Vagina (tissue), 2 donors: Measurements from ENCODE around the gene MRI1. TPM values are rescaled to one million over a fixed set of nuclear protein-coding genes. Genes with fewer than 3 reads are reported as not detected.

ENCODE experiments used
- DNase-seq, 2 donors: peaks; one replicate each; pipeline ENCODE4 v3.0.0-alpha.2; 2017; ENCODE audit errors: extremely low spot score in 2 of 2
- H3K27ac ChIP-seq: fragments of 200-600 bp; sonication (generic); one replicate; pipeline ENCODE4 v1.5.1; 2019
- H3K27me3 ChIP-seq: fragments of 200-600 bp; sonication (generic); one replicate; pipeline ENCODE4 v1.5.1; 2019
- H3K36me3 ChIP-seq, 2 donors: fragments of 200-600 bp; sonication (generic); one replicate each; pipeline ENCODE4 v1.5.1; 2017 to 2019
- H3K4me1 ChIP-seq: fragments of 200-600 bp; sonication (generic); one replicate; pipeline ENCODE4 v1.5.1; 2019
- H3K4me3 ChIP-seq, 2 donors: fragments of 200-600 bp; sonication (generic); 1 replicate in 1 of 2; 2 replicates in 1 of 2; pipeline ENCODE4 v1.5.1; 2016 to 2019
- H3K9me3 ChIP-seq: fragments of 200-600 bp; sonication (generic); one replicate; pipeline ENCODE4 v1.5.1; 2019
- POLR2A ChIP-seq, 2 donors: fragments of 450-650 bp; IDR thresholded peaks; one replicate each; pipeline ENCODE4 v1.6.1; 2017; ENCODE audit warnings: antibody characterized with exemption in 2 of 2, mild to moderate bottlenecking in 2 of 2, moderate library complexity in 2 of 2
- POLR2AphosphoS5 ChIP-seq, 2 donors: sonication (generic); formaldehyde crosslinking; IDR thresholded peaks; one replicate each; pipeline ENCODE4 v1.9.0; 2017; ENCODE audit warnings: antibody characterized with exemption in 2 of 2, mild to moderate bottlenecking in 2 of 2, low read depth in 1 of 2; ENCODE audit not compliant: insufficient read depth in 1 of 2
- intact Hi-C: fragments of 100-400 bp; cut with DNase I; formaldehyde crosslinking; loops from one replicate; pipeline ENCODE4 v1.15.1; 2023
- total RNA-seq: library from RNA; depleted of rRNA; stranded (reverse); fragments of >200 nt; gene quantifications from one replicate; pipeline ENCODE4 v1.2.3, GENCODE V29; 2016
- TF ChIP-seq, protein P1 (sequence below), 3 experiments: fragments of 450-650 bp in 2 of 3; fragments of 200-600 bp in 1 of 3; sonication (generic) in 1 of 3; IDR thresholded peaks; one replicate each; pipeline ENCODE4 v1.5.1; 2017 to 2019; ENCODE audit warnings: antibody characterized with exemption in 3 of 3, mild to moderate bottlenecking in 2 of 3, moderate library complexity in 2 of 3

The MRI1 gene
- total RNA-seq, 1 donor from 2014 or later = 69.0 TPM

DNA sequence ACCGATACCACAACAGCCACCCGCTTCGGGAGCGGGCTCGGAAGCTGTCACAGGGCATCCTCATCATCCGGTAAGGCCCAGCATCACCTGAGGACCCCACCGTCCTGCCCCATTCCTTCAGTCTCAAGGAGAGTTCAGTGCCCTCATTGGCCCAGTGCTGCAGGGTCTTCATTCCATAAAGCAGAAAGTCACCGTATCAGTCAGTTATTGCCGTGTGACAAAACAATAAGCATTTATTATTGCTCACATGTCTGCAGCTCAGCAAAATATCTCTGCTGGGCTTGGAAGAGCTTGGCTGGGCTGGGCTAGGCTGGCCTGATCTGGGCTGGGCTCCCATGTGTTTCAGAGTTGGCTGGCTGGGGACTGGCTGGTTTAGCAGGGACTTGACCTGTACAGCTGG is 8.1 kb upstream of the MRI1 start:
- no peaks in the 10 kb centered on the region for H3K9me3 ChIP-seq
- no peak overlapping the region for H3K4me3 ChIP-seq
- DNase-seq = no peak
- TF ChIP-seq, protein P1, sequence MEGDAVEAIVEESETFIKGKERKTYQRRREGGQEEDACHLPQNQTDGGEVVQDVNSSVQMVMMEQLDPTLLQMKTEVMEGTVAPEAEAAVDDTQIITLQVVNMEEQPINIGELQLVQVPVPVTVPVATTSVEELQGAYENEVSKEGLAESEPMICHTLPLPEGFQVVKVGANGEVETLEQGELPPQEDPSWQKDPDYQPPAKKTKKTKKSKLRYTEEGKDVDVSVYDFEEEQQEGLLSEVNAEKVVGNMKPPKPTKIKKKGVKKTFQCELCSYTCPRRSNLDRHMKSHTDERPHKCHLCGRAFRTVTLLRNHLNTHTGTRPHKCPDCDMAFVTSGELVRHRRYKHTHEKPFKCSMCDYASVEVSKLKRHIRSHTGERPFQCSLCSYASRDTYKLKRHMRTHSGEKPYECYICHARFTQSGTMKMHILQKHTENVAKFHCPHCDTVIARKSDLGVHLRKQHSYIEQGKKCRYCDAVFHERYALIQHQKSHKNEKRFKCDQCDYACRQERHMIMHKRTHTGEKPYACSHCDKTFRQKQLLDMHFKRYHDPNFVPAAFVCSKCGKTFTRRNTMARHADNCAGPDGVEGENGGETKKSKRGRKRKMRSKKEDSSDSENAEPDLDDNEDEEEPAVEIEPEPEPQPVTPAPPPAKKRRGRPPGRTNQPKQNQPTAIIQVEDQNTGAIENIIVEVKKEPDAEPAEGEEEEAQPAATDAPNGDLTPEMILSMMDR (IDR thresholded peaks at IDR 0.05) = no peak
- no peak for TF ChIP-seq POLR2A (IDR thresholded peaks at IDR 0.05)
- no peak for TF ChIP-seq POLR2AphosphoS5 (IDR thresholded peaks at IDR 0.05; ENCODE audit: insufficient read depth in 1 of 2, low read depth in 1 of 2)
- H3K36me3 ChIP-seq = peaks cover 3 to 94% of the 10 kb centered on the region in 2 donors
- H3K27me3 ChIP-seq = no peaks in the 10 kb centered on the region
- H3K4me1 ChIP-seq = no peaks in the 10 kb centered on the region
- H3K27ac ChIP-seq = no peak overlapping the region
- intact Hi-C loops = no loop called here

GRCh38 chr19:13757805-13758772 is 6.2 kb upstream of the MRI1 start:
- H3K36me3 ChIP-seq = peaks cover 3 to 95% of the 10 kb centered on the region in 2 donors

GRCh38 chr19:13758795-13759194 is 5.5 kb upstream of the MRI1 start:
- no peak overlapping the region for H3K27ac ChIP-seq
- no peak for TF ChIP-seq POLR2AphosphoS5 (IDR thresholded peaks at IDR 0.05; ENCODE audit: insufficient read depth in 1 of 2, low read depth in 1 of 2)
- intact Hi-C loops = no loop called here

More at GRCh38 chr19:13757805-13758772, 6.2 kb upstream of the MRI1 start:
- DNase-seq = no peak
- no peak for TF ChIP-seq POLR2A (IDR thresholded peaks at IDR 0.05)
- TF ChIP-seq, protein P1 (IDR thresholded peaks at IDR 0.05) = no peak
- TF ChIP-seq POLR2AphosphoS5 (IDR thresholded peaks at IDR 0.05; ENCODE audit: insufficient read depth in 1 of 2, low read depth in 1 of 2) = no peak
- no peaks in the 10 kb centered on the region for H3K27me3 ChIP-seq
- intact Hi-C loops = no loop called here
- H3K4me1 ChIP-seq = peaks cover 4% of the 10 kb centered on the region
- H3K27ac ChIP-seq = no peak overlapping the region
- H3K9me3 ChIP-seq = no peaks in the 10 kb centered on the region
- no peak overlapping the region for H3K4me3 ChIP-seq

GRCh38 chr19:13761423-13761822 is 2.9 kb upstream of the MRI1 start:
- Histone ChIP-seq H3K9me3 (no peaks in the 10 kb centered on the region), H3K4me1 (peaks cover 27% of the 10 kb centered on the region), H3K4me3 (no peak overlapping the region), H3K27me3 (no peaks in the 10 kb centered on the region), H3K36me3 (peaks cover under 1 to 62% of the 10 kb centered on the region in 2 donors), H3K27ac (no peak overlapping the region)
- TF ChIP-seq, protein P1 (IDR thresholded peaks at IDR 0.05) = no peak
- TF ChIP-seq POLR2A (IDR thresholded peaks at IDR 0.05) (no peak), POLR2AphosphoS5 (IDR thresholded peaks at IDR 0.05; ENCODE audit: insufficient read depth in 1 of 2, low read depth in 1 of 2) (no peak)
- DNase-seq = no peak
- intact Hi-C loops = no loop called here

More at GRCh38 chr19:13758795-13759194, 5.5 kb upstream of the MRI1 start:
- no peak overlapping the region for H3K4me3 ChIP-seq
- H3K36me3 ChIP-seq = peaks cover 3 to 88% of the 10 kb centered on the region in 2 donors
- no peak for DNase-seq
- H3K27me3 ChIP-seq = no peaks in the 10 kb centered on the region
- peaks cover 11% of the 10 kb centered on the region for H3K4me1 ChIP-seq
- H3K9me3 ChIP-seq = no peaks in the 10 kb centered on the region

GRCh38 chr19:13762635-13763235 is 1.6 kb upstream of the MRI1 start:
- no peak for TF ChIP-seq POLR2AphosphoS5 (IDR thresholded peaks at IDR 0.05; ENCODE audit: insufficient read depth in 1 of 2, low read depth in 1 of 2)
- TF ChIP-seq, protein P1 (IDR thresholded peaks at IDR 0.05) = no peak
- H3K9me3 ChIP-seq = no peaks in the 10 kb centered on the region
- H3K4me3 ChIP-seq = no peak overlapping the region
- DNase-seq = no peak
- no peak overlapping the region for H3K27ac ChIP-seq
- H3K27me3 ChIP-seq = no peaks in the 10 kb centered on the region
- intact Hi-C loops = no loop called here
- peaks cover 0 to 49% of the 10 kb centered on the region in 2 donors for H3K36me3 ChIP-seq
- H3K4me1 ChIP-seq = peaks cover 30% of the 10 kb centered on the region
